ENCODE data around the gene GNG12.
A peak's percentile ranks its signal among the peaks of the same experiment; 100 is the strongest.
"Not testable (repeated sequence)": the region's sequence is repeated elsewhere in the genome, so short reads cannot be mapped to it uniquely, and the experiment has no call there.

The GNG12 gene

GRCh38 chr1:67683316-67683715 lies 150.0 kb downstream of the GNG12 start:
- peak; percentile 87 for DNase-seq (ENCODE audit: low read depth)

GRCh38 chr1:67682659-67683197 lies 150.5 kb downstream of the GNG12 start:
- DNase-seq (ENCODE audit: low read depth) = peak; percentile 96

GRCh38 chr1:67680486-67680885 lies 152.8 kb downstream of the GNG12 start:
- peak; percentile 77 for DNase-seq (ENCODE audit: low read depth)

DNA sequence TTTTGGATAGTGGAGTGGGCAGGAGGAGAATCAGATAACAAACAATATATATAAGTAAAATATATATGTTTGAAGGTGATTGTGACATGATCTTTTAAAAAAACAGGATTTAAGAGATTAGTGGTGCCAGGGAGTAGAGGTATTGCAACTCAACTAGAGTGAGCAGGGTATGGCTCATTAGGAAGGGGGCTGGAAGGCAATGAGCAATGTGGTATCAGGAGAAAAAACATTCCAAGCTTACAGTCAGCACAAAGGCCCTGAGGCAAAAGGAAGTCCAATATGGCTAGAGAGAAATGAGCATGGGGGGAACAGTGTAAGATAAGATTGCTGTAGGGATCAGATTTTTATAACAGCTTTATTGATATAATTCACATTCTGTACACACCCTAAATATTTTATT lies 153.6 kb downstream of the GNG12 start:
- peak; percentile 97 for DNase-seq (ENCODE audit: low read depth)

GRCh38 chr1:67677930-67678329 lies 155.3 kb downstream of the GNG12 start:
- DNase-seq (ENCODE audit: low read depth) = no peak

GRCh38 chr1:67677408-67677807 lies 155.9 kb downstream of the GNG12 start:
- DNase-seq (ENCODE audit: low read depth) = no peak

DNA sequence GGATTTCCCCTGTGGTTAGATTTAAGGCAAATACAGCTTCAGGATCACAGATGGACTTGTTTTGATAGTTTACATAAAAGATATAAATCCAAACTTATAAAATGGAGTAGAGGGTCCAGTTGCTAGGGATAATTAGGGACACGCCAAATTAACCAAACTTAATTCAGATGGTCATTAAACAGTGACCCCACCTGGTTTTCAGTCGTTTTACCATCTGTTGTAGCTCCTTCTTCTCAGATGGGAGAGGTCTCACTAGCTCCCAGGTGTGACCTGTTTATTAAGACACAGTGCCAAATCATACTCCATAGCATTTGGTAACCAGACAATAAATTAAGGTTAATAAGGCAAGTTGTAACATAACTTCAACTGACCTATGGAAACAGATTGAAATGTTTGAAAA lies 156.3 kb downstream of the GNG12 start:
- no peak for DNase-seq (ENCODE audit: low read depth)

DNA sequence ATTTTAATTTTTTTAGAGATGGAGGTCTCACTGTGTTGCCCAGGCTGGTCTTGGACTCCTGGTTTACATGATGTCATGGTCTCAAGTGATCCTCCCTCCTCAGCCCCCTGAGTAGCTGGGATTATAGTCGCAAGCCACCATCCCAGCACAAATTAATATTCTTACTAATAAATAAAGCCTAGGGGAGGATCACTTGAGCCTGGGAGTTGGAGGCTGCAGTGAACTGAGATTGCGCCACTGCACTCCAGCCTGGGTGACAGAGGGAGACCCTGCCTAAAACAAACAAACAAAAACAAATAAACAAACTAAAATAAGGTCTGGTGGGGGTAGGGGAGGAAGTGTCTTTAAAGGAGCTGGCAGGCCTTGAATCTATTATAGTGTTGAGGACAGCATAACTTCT lies 157.0 kb downstream of the GNG12 start:
- no peak for DNase-seq (ENCODE audit: low read depth)

- peak; percentile 42 for DNase-seq (ENCODE audit: low read depth)
These were observed 157.5 kb downstream of the GNG12 start for GRCh38 chr1:67675800-67676199.

DNA sequence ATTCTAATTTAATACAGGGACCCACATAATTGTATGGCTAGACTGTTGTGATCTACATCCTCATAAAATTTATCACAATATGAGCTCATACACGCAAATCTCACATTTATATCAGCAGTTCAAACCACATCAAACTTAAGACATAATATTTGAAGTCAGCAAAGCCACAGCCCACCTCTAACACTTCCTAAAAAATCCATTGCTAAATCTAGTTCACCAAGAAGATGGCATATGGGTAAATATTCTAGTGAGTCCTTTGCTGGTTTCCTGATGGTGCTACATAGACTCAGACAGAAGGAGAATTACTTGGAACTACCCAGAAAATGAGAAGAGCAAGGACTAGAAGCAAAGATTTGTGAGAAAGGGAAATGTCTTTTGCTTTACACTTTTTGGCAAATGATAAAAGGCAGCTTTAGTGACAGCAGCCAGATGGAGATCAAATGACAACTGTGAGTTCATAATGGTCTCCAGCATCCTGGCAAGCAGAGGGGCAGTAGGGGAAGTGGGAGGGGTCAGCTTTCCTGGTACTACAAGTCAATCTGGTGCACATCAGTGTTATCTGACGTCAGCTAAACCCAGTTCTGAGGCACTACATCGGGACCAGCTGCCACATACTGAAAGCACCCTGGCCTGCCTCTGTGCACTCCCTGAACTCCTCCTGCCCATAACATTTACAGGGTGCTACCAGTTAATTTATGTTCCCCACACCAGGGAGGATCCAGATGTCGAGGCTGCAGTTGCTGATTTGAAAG lies 158.8 kb downstream of the GNG12 start:
- DNase-seq (ENCODE audit: low read depth) = no peak

GRCh38 chr1:67673468-67674201 lies 159.6 kb downstream of the GNG12 start:
- DNase-seq (ENCODE audit: low read depth) = no peak

DNA sequence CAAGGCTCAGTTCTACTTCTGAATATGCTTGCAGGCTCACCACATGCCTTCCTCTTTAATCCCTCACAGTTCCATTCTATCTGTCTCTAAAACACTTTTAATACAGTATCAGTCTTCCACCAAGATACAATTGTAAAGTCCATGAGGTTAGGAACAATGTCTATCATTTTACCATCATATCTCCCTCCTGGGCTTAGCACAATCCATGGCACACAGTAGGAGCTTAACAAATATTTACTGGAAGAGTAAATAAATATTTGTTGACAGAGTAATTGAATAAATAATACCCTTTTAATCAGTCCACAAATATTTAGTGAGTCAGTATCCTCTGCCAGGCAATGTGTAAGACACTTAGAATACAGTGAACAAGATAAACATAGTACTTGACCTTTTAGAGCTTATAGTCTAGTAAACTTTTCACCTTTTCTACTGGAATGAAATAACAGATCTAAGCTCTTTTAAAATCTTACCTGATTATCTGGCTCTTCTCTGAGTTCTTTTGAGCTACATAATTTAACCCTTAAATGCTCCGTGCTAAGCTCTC lies 160.9 kb downstream of the GNG12 start:
- no peak for DNase-seq (ENCODE audit: low read depth)

GRCh38 chr1:67668660-67669059 lies 164.6 kb downstream of the GNG12 start:
- no peak for DNase-seq (ENCODE audit: low read depth)

GRCh38 chr1:67666636-67667035 lies 166.6 kb downstream of the GNG12 start:
- DNase-seq (ENCODE audit: low read depth) = no peak

- DNase-seq (ENCODE audit: low read depth) = not testable (repeated sequence)
These were observed 168.0 kb downstream of the GNG12 start for GRCh38 chr1:67665307-67665706.

GRCh38 chr1:67664048-67664447 lies 169.2 kb downstream of the GNG12 start:
- DNase-seq (ENCODE audit: low read depth) = peak; percentile 45

DNA sequence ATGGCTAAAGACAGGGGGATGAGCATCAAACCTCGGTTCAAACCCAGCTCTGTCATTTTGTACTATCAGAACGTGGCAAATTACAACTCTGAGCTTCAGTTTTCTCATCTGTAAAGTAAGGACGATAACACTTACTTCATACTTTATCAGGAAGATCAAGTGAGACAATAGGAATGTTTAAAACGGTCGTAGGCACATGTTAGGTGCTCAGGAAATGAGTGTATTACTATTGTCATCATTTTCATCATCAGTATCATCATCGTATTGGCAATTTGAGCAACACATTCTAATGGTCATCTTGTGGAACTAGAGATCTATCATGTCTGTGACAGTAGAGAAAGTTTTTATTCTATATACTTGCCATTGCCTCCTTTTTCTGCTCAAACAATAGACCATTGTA lies 170.4 kb downstream of the GNG12 start:
- peak; percentile 80 for DNase-seq (ENCODE audit: low read depth)

DNA sequence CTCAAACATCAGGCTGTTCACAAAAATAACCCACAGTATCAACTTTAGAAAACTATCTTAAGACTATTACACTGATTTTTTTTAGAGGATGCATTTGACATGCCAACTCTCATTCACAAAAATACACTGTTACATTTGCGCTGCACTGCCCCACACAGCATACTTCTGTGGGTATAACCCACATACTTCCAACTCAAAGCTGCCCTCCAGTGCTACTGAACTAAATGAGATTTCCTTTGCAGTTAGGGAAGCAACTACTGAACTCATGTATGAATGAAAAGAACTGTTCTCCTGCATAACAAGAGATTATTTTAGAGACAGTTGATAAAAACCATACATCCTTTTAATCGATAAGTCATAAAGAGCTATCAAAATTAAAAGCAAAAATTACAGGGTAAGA lies 174.0 kb downstream of the GNG12 start:
- no peak for DNase-seq (ENCODE audit: low read depth)

DNA sequence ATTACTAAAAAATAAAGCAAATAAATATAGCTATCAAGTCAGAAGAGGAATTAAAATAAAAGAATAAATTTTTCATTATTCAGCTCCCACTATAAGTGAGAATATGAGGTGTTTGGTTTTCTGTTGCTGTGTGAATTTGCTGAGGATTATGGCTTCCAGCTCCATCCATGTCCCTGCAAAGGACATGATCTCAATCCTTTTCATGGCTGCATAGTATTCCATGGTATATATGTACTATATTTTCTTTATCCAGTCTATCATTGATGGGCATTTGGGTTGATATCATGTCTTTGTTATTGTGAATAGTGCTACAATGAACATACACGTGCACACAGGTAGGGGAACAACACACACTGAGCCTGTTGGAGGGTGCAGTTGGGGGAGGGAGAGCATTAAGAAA lies 176.1 kb downstream of the GNG12 start:
- DNase-seq (ENCODE audit: low read depth) = not testable (repeated sequence)

- DNase-seq (ENCODE audit: low read depth) = no peak
These were observed 177.7 kb downstream of the GNG12 start for GRCh38 chr1:67655581-67655980.

DNA sequence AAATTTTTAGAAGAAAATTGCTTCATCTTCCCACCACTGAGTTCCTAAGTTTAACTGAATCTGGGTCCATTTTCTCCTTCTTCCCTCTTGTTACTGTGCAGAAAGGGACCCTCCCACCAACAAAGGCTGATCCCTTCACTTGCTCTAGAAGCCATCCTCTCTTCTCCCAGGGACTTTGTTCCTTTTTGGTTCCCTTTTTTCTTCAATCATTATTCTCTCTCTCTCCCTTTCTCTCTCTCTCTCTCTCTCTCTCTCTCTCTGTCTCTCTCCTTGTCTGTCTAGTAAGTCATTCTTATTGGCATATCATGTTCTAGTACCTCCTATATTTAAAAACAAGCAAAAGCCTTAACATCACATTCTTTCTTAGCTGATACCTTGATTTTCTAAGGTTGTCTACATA lies 180.0 kb downstream of the GNG12 start:
- no peak for DNase-seq (ENCODE audit: low read depth)

- DNase-seq (ENCODE audit: low read depth) = peak; percentile 83
These were observed 180.5 kb downstream of the GNG12 start for GRCh38 chr1:67652800-67653199.
